A549 (cell line): ENCODE results near the gene GABPB1.
A peak's percentile ranks its signal among the peaks of the same experiment; 100 is the strongest.

Source experiments
- CEBPB ChIP-seq, 2 experiments: fragments of >200 bp in 1 of 2; sonication (Bioruptor Twin) in 1 of 2; formaldehyde crosslinking in 1 of 2; IDR thresholded peaks; 2 replicates each; pipeline ENCODE4 v1.6.1; 2012 to 2016
- CHD4 ChIP-seq: fragments of 200-600 bp; sonication (generic); IDR thresholded peaks from 2 replicates; pipeline ENCODE4 v1.6.1; 2016; ENCODE audit warnings: antibody characterized with exemption, mild to moderate bottlenecking, borderline replicate concordance
- CTCF ChIP-seq: fragments of >200 bp; sonication (Bioruptor Twin); formaldehyde crosslinking; IDR thresholded peaks from 3 replicates; pipeline ENCODE4 v1.5.1; 2016
- E2F6 ChIP-seq: IDR thresholded peaks from 2 replicates; pipeline ENCODE4 v1.6.1; 2012; ENCODE audit warnings: low read depth, borderline replicate concordance
- SREBF2 ChIP-seq: fragments of 450-650 bp; IDR thresholded peaks from 2 replicates; pipeline ENCODE4 v1.6.1; 2014; ENCODE audit warnings: mild to moderate bottlenecking, moderate library complexity
- USF2 ChIP-seq: fragments of 450-650 bp; IDR thresholded peaks from 2 replicates; pipeline ENCODE4 v1.6.1; 2014; ENCODE audit warnings: antibody characterized with exemption

GRCh38 chr15:50358845-50359244, 3.8 kb upstream of the GABPB1 start:
- TF ChIP-seq CEBPB (IDR thresholded peaks at IDR 0.05) (no peak), E2F6 (no peak), CTCF (peak; percentile 47; the same call in 2 of the 3 replicates), SREBF2 (no peak), CHD4 (no peak), USF2 (no peak)
